HG03469 (cell line): ENCODE measurements around the gene SYNM.

Source experiments
- ATAC-seq: cut with Tn5 transposase; IDR thresholded peaks from one replicate; pipeline ENCODE4 v1.9.1; 2021; ENCODE audit warnings: mild to moderate bottlenecking, moderate library complexity, moderate number of reproducible peaks; ENCODE audit not compliant: unreplicated experiment

Gene SYNM

DNA sequence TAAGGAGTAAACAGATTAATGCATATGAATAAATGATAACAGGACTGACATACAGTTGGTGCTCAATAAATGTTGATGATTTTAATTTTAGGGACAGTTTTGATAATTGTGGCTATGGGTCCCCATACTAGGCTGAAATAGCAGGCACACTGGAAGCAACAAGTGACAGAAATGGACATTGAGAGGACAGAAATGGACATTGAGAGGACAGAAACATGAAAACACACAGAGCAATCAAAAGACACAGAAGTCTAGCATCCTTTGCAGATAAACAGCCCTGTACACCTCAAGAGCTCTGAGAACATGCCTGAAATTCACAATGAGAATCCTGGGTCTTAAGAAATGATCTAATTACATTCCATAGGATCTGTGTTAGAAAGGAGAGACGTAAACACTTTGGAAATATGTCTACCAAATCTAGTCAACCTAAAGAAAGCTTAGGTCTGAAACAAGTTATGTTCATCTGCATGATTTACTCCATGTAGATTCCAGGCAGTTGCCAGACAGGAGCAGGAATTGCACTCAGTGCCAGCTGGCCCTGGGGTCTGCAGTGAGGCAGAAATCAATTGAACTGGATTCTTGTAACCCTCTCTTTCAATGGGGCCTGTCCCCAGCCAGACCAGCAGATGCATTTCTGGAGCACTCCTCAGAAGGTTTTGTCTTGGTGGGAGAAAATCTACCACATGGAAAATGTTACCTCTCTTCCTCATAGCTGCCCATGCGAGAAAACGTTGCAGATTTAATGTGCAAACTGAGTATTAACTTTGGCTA, 60.3 kb downstream of the SYNM start:
- no peak for ATAC-seq

DNA sequence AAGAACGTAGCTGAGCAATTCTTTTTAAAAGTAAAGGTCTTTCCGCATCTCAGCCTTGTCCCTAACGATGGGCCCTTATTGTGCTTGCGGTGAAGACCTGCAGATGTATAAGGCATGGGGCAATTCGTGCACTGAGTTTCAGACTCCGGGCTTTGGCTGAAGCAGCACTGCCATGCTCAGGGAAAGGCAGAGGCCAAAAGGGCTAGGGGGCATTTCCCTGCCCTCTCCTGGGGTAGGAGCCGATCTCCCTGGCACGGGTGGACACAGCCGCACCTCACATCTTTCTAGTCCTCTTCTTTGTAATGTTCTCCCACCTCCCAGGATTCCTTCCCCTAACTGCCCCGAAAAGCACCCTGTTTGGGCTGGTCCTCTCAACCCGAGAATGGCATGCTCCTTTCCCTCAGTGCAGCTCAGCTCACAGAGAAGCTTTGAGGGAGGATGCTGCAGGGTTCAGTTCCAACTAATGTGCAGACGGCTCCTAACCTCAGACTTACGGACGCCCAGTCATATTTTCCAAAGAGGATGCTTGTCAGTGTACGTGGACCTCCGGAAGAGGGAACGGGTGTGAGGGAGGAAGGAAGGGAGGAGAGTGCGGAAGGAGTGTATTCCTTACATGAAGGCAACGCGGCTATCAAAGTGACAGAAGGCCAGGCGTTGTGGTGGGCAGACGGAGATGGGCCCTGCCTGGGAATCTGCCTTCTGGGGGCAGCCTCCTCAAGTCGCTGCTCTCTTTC, 61.2 kb downstream of the SYNM start:
- ATAC-seq, result no peak

DNA sequence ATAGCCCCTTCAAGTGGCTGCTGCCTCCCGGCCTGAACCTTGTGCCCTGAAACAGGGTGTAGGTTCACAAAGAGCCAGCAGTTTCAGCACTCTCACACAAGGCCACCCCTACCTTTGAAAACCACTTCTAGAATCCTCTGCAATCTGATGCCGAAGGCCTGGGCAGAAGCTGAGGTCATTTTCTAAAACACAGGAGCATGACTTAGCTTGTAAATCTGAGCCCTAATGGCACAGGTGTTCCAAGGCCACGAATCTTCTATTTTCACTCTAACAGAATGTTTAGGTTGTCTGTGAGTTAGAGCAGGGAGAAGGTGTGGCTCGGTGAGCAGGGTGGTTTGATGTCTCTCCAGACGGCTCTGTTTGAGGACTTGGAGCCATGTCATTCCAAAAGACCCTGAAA, 62.3 kb downstream of the SYNM start:
- no peak for ATAC-seq

DNA sequence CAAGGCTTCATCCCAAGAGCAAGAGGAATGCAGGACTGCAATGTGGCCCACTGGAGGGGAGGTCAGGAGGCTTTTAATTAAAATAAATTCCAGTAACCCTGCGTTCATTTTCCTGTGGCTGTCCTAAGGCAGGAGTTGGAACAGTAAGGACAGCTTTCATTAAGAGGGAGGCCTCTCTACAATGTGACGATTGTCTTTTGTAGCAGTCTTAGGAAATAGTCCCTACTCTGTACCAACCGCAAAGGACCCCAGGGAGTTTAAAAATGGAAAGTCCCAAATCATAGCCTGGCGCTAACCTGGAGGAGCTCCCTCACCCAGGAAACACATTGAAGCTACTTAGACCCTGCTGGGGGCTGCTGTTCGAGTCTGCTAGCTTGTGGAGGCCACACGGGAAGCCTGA, 62.8 kb downstream of the SYNM start:
- ATAC-seq, result no peak

DNA sequence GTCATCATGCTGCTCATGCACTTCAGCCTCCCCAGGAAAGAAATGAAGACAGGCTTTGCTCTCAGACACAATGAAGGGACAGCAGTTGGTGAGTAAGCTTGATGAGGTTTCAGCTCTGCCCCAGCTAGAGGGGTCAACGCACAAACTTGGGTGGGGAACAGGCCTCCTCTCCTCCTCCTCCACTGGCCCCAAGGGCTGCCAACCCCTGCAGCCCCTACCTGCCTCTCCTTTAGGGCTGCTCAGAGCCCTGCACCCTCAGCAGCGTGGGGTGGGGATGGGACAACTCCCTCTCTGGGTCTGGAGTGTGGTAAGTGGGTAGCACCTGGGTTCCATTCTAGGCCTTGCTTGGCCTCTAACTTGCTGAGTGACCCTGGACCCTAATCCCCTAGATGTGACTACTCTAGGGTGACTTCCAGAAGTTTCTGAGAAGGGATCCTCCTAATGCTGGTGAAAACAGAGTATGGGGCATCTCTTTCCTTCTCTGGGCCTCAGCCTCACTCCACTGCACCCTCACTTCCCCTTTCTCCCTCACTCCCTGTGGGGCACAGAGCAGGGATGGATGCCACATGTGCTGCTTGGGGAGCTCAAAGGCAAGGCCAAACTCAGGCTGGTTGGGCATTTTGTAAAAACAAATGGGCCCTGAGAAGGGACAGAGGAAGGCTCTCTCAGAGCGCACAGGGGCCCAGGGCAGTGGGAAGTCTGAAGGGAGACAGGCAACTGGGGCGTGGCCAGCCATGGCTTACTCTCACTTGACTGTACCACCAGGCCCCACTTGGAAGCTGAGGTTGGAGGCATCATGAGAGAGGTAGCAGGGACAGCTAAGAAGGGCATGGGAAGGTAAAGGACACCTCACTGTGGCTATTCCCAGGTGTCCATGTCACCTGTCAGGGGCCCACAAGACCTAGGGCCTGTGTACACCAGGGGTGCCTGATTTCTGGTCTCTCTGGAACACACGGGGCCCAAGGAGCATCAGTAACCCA, 64.0 kb downstream of the SYNM start:
- no peak for ATAC-seq

DNA sequence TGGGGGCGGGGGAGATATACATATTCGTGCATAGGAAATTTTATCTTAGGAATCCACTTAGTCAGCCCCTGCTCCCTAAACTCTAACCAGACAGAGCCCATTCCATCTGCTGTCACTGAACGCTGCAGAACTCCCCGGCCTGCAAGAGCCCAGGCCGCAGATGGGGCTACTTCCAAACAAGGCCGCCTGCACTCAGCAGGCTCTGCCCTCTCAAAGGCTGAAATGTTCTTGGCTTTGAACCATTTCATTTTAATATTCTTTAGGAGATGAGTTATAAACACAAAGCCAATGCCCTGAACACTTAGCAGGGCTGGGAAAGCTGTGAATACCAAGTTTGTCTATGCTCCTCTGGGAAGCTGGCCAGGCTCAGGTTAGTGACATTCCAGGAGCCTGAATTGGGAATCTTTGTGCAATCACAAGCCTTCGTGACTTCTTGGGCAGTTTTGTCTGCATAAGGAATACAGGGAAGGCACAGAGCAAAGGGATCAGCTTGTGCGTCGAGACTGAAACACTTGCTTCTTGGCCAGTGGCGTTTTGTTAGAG, 65.0 kb downstream of the SYNM start:
- no peak for ATAC-seq

DNA sequence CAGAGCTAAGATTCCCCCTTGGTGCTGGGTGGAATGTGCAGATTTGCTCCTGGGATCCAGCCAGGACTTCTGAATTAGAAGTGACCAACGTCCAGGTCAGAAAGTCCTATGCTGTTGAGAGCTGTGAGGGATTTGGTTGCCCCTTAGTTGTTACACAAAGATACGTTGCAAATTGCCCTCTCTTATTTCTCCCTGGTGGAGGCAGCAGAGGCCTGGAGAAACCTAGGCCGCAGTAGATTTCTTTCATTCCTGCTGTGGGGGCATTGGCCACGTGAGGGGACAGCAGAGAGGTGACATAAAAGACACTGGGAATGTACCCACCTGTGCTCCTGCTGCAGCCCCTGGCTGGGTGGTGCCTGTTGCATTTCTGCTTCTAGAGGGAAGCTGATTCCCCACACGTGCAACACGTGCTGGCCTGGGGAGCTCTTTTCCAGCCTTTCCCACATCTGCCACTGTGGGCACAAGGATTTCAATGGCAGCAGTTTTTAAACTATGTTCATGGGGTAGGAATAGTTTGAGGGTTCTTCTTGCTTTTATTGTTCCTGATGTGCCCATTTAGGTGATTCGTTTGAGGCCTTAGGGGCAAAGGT, 65.7 kb downstream of the SYNM start:
- no peak for ATAC-seq

DNA sequence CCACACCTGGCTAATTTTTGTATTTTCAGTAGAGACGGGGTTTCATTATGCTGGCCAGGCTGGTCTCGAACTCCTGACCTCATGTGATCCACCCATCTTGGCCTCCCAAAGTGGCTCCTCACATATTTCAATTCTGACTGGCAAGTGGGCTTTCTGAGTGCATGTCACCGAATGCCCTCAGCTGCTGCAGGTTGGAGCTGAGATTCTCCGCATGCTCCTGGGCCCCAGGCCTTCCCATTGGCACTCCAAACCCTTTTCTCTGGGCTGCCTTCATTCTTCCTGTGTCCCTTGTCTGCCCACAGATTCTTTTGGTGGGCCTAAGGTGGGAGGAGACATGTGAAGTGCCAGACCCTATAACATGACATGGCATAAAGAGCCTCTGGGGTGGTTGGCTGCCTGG, 67.3 kb downstream of the SYNM start:
- no peak for ATAC-seq

DNA sequence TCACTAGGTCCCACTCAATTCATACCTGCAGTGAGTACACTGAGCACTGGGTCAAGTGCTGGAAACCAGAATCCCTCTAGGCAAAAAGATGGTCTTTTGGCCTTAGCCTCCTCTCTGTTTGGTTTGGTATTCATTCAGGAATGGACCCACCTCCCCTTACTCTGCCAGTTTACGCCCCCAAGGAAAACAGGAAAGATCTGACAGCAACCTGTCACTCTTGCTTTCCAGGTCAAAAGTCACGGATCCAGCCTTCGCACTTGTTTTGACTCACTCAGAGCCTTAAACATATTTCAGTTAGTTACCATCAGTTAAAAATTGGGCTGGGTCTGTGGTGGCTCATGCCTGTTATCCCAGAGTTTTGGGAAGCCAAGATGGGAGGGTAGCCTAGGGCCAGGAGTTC, 68.1 kb downstream of the SYNM start:
- no peak for ATAC-seq

DNA sequence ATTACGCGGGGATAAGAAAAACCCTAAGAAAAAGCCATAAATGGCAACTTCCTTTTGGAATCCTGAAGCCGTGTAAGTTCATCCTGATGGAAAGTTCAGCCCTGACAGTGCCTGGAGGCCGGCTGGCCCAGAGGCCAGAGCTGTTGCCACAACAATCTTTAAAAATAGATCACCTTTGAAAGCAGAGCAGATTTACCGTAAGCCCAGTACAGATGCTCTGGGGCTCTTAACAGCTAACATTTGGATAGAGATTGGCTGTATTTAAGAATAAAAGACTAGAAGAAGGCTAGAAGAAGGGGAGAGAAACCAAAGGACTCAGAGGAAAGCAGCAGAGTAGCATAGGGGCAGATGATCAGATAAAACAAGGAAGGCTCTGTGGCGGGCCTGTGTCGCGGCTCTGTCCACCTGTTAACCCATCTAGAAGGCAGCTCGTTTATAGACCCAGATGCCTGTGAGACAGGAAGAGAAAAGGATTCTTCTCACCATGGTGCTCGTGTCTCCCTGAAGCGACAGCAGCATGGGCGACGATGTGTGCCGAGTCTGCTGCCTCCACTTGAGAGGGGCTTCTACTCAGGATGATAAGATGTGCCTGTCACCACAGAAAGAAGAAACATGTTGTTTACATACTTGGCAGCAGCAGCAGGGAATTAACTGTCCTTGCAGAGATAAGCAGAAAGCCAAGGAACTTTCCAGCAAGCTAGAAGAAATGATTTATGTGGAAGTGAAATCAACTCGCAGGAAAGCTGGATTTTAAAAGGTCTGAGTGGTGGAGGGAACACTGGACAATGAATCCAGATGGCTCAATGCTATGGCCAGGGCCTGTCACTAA, 69.9 kb downstream of the SYNM start:
- ATAC-seq, result no peak

DNA sequence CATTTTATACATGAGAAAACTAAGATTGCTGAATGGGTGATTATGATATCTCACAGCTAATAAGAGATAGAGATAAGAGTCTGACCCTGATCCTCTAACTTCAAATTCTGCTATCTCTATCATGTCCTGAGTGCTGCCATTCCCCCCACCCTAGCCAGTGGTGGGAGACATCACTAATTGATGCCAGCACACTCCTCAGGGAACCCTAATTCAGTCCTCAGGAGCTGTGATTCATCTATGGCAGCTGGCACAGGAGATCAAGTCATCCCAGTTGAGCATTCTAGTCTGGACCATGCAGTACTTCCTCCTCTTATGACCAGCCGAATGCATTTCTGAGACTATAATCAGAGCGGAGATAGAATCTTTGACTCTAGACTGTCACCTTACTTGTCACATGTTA, 71.9 kb downstream of the SYNM start:
- ATAC-seq, result no peak

DNA sequence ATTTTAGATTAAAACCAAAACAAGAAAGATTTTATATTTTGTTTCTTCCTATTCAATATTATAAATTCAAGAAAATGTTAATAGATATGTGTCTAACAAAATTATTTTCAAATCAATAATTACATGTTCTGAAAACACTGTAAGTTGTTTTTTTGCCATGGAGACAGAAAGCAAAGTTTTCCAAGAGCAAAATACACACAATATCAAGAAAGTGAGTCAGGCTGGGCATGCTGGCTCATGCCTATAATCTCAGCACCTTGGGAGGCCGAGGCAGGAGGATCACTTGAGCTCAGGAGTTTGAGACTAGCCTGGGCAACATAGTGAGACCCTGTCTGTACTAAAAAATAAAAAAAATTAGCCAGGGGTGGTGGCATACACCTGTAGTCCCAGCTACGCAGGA, 72.8 kb downstream of the SYNM start:
- no peak for ATAC-seq

DNA sequence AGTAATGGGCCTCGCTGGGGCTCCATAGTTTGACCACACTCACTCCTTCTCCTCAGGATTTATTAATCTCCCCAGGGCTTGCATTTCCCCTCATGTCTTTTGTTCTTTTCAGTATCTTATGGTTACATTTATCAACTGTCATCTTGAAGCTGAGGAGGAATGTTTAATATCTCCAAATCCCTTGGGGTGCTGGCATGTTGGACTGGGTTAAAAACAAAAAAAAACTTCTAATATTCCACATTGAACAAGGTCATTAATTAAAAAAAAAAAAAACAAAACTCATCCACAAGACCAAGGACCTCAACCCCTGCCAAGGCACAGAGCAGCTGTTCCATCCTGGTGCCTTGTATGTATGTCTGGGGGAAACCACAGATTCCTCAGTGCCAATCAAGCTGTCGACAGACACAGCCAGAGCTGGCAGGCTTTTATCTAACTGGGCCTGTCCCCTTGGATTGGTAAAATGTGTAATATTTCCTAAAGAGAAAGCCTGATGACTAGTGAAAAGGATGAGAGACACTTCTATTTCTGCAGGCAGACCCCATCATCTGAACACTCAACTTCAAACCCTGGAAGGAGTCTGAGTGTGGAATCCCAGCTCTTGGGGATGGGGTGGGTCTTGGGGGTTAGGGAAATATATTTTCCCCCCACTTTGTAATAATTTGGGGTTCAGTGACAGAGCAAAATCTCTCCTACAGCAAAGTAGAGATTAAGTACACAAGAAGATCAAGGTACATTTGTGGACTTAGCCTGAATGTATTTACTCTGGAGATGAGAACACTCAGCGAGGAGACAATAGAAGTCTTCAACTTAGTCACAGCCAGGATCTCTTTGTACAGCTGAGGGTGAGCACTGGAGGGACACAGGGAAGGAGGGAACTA, 75.4 kb downstream of the SYNM start:
- ATAC-seq, result no peak

DNA sequence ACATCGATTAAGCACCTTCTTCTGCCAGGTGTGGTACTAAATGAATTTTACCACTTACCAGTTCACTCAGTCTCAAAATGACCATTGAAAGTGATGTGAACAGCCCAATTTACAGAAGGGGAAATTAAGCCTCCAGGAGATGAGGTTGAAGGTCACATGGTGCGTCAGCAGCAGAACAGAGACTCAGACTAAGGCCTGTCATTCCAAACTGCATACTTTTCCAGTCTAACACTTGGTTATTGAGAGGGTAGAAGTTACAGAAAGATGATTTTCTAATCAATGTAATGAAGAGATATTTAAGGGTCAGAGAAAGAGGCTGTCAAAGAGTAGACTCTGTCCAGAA, 76.1 kb downstream of the SYNM start:
- ATAC-seq, result no peak

DNA sequence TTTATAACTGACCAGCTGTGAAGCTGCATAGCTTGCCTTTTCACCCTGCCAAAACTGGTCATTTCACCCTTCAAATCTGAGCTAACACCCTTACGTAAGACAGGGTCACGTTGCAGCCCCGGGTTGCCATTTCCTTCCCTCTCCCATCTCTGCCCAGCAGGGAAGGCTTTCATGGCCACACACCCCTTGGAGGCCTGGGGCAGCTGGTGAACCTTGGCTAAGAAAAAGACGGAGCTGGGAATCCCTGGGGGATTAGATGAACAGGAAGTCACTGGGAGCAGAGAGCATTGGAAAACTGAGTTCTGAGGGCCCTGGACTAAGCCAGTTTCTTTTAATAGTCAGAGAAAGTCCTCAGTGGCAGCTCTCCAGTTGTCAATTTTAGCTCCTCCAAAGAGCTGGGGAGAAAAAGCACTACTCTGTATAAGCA, 76.7 kb downstream of the SYNM start:
- ATAC-seq, result no peak

DNA sequence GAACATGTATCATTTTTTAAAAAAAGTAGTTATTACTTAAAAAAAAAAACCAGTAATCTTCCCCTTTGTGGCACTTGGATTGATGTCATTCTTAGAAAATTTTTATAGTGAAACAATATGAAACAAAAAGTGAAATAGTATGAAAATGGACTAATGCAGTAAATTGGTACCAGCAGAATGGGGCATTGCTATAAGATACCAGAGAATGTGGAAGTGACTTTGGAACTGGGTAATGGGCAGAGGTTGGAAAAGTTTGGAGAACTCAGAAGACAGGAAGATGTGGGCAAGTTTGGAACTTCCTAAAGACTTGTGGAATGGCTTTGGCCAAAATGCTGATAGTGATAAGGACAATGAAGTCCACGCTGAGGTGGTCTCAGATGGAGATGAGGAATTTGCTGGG, 77.9 kb downstream of the SYNM start:
- ATAC-seq, result no peak
